ENCODE data around the gene GTF3C4. TPM values are rescaled to one million over a fixed set of nuclear protein-coding genes. Genes with fewer than 3 reads are reported as not detected.

GTF3C4 gene
- total and polyA plus RNA-seq, 2 of the 8 experiments (the other 6 are each of a cell fraction or from before 2014, with no cell fraction given): 6.8 to 39.2 TPM

GRCh38 chr9:132731230-132731629 is 61.0 kb downstream of the GTF3C4 start (continued):
- TF ChIP-seq CTCF (IDR thresholded peaks at IDR 0.05; ENCODE audit: control extremely low read depth in 1 of 3, insufficient read depth in 1 of 3, low read depth in 1 of 3, low read length in 3 of 3) (no peak), HDAC6 (IDR thresholded peaks at IDR 0.05; ENCODE audit: low read depth, low read length) (no peak), NRF1 (IDR thresholded peaks at IDR 0.05; ENCODE audit: low read depth, low read length) (no peak), USF2 (IDR thresholded peaks at IDR 0.05; ENCODE audit: low read length) (no peak), TEAD4 (IDR thresholded peaks at IDR 0.05; ENCODE audit: low read depth, low read length) (no peak), RFX5 (IDR thresholded peaks at IDR 0.05; ENCODE audit: borderline replicate concordance, low read depth, low read length) (no peak)

Measured in H1 (cell line).